A673 (cell line): ENCODE results near the gene UGT1A7.

Experiments
- CTCF ChIP-seq: fragments of 300-800, 200-600 bp; sonication (generic); conservative IDR thresholded peaks from 2 replicates; pipeline ENCODE4 v1.5.1; 2017; ENCODE audit warnings: low read depth, mild to moderate bottlenecking, antibody characterized with exemption, low read length, moderate library complexity, mixed read lengths
- EZH2 ChIP-seq: fragments of 200-600 bp; sonication (generic); IDR thresholded peaks from 2 replicates; pipeline ENCODE4 v1.6.1; 2017; ENCODE audit warnings: borderline replicate concordance, low read depth, mild to moderate bottlenecking, mixed read lengths, antibody characterized with exemption, low read length; ENCODE audit not compliant: poor library complexity, severe bottlenecking

DNA sequence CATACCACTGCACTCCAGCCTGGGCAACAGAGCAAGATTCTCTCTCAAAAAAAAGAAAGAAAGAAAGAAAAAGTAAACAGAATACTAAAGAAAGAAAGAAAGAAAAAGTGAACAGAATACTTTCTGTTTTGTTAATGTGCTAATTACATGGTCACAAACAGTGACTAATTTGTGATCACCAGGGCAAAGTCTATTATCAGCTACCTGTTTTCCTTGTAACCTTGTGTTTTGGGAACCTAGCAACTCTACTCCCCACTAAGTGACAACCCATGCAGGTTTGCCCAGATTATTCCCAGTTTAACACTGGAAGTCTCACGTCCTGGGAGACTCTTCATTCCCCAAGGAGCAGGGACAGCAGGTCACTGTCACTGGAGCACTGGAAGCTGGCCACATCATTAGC lies 26.7 kb upstream of the UGT1A7 start:
- TF ChIP-seq EZH2 (no peak), CTCF (no peak)
